ENCODE measurements around the gene PLAAT3.
"Not testable (repeated sequence)": the region's sequence is repeated elsewhere in the genome, so short reads cannot be mapped to it uniquely, and the experiment has no call there.

Gene PLAAT3

DNA sequence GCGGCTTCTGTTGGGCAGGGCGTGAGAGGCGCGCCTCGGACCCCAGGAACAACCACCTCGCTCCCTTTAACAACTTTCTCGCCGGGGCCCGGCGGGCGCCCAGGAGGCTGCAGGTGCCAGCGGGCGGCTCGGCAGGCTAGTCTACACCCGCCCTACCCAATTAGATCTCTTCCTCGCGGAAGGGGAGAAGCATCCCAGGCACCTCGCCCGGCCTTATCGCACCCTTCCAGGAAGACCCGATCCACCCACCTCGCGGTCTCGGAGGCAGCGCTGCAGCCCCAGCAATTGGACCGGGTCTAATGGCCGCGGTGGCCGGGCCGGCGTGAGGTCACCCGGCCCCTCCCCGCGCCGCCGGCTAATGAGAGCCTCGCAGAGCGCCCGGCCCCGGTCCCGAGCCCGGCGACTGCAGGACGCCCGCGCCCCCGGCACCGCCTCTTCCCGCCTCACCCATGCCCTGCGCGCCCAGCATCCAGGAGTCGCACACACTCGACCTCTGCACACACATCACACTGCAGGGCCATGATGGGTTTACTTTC is at the start of gene PLAAT3:
Gene PLAAT3, minus strand, starts transcription at position 298 of the 536 bp plus-strand sequence. CDS start 419 bp downstream, outside the sequence.
- DNase-seq, result no peak

DNA sequence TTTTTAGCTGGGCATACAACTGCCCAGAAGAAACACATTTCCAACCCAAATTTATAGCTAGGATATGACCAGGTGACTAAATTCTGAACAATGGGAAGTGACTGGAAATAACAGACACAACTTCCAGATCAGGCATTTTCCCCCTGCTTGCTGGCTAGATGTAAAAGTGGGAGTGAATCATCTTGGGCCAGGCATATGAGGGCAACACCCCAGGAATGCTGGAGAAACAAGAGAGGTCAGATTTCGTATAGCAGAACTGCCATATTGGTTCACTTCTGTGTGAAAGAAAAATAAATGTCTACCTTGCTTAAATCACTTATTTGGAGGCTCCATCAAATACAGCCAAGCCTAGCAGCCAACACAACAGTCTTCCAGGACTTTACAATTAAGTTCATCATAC is 49.6 kb upstream of the PLAAT3 start:
- DNase-seq, result no peak

DNA sequence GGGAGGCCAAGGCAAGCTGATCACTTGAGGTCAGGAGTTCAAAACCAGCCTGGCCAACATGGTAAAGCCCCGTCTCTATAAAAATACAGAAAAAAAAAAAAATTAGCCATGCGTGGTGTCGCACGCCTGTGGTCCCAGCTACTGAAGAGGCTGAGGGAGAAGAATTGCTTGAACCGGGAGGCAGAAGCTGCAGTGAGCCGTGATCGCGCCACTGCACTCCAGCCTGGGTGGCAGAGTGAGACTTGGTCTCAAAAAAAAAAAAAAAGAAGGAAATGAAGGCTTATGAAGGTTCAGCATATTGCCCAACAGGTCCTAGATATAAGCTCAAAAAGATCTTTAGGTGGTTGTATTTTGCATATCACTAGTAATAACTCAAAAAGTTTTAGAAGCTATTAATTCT is 46.7 kb upstream of the PLAAT3 start:
- DNase-seq, result no peak

DNA sequence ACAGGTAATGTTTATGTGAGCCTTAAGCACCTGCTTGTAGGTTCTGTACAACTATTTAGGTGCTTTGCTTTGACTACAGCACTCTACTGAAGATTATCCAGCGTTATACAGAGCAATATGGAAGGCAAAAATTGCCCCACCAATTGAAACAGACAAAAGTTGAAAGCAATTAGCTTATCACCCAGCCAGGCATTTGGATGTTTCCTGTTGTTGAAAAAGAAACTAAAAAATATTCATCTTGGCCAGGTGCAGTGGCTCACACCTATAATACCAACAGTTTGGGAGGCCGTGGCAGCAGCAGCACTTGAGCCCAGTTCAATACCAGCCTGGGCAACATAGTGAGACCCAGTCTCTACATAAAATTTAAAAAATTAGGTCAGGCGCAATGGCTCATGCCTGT is 38.4 kb upstream of the PLAAT3 start:
- no peak for DNase-seq

DNA sequence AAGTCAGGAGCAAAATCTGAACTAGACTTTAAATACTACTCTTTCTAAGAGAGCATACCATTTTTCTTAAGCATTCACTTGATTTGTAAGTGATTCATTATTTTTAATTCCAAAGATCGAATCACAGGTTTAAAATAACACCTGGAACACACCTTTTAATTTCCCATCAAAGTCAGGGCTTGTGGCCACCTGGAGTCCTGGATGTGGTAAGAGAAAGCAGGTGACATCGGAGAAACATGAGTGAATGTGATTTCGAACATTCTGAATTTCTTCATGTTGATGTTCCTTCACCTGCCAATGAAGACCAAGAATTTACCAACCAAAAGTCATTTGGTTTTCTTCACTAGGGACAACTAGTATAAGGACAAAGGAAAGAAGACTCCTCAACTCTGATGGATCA is 29.0 kb upstream of the PLAAT3 start:
- DNase-seq, result no peak

DNA sequence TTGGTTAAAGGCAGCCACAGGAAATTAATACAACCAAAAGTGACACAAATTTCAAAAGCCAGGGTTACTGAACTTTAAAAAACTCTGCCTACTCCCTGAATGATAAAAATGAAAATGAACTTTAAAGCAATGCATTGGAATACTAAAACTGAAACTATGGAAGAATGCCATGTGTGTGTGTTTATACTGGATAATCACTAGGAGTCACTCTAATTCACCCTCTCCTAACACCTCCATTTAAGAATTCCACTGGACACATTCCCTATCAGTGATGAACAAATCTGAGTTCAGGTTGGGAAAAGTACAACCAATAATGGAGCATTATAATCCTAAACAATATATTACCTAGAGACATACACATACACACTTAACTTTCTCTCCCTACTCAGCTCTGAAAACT is 27.5 kb upstream of the PLAAT3 start:
- no peak for DNase-seq

DNA sequence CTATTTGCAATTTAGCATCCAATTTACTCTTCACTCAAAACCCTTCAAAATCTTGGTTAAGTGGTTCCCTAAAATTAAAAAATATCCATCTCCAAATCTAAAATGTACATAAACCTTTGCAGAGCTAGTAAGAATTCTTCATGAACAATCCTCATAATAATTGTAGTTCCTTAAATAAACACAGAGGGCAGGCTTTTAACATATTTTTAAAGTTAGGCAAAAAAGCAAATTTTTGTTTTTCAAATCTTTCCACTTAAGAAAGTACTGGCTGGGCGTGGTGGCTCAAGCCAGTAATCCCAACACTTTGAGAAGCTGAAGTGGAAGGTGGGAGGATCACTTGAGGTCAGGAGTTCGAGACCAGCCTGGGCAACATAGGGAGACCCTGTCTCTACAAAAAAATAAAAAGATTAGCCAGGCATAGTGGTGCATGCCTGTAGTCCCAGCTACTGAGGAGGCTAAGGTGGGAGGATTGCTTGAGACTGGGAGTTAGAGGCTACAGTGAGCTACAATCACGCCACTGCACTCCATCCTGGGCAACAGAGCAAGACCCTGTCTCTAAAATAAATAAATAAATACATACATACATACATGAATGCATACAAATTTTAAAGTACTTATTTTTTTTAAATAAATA is 25.1 kb upstream of the PLAAT3 start:
- DNase-seq, result no peak

DNA sequence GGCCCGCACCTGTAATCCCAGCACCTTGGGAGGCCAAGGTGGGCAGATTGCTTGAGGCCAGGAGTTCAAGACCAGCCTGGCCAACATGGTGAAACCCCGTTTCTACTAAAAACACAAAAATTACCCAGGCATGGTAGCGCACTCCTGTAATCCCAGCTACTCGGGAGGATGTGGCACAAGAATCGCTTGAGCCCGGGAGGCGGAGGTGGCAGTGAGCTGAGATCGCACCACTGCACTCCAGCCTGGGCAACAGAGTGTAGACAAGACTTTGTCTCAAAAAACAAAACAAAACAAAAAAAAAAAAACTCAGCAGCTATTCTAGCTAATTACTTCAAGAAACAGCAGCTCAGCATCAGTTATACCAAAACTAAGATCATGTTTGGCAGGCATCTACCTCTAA is 24.2 kb upstream of the PLAAT3 start:
- not testable (repeated sequence) for DNase-seq

DNA sequence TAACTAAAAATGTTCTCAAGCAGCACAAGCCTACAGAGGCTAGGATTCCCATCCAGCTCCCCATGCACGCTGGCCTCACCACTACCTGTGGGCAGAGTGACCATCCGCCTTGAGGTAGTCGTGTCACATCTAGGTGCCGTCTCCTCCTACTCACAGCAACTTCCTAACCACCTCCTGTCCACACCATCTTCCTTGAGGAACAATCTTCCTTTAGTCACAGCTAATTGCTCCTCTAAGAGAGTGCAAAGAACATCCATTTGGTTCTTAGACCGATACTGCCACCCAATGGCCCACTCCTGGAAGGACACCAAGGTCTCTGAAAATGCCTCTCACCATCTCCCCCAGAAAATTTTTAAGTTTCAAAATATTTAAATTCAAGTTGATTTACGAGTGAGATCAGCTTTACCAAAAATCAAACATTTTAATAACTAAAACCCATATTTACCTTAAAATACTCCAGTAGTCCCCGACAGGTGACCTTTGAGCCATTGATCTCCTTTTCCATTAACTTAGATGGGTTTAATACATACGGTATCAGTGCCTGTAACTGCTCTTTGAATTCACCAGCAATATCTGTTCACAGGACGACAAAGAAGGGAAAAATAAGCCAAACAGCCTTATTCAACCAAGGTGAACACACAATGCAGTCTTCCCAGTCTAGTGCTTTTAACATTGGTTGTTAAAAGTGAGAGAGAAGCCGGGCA is 21.7 kb upstream of the PLAAT3 start:
- DNase-seq, result peak; percentile 56

DNA sequence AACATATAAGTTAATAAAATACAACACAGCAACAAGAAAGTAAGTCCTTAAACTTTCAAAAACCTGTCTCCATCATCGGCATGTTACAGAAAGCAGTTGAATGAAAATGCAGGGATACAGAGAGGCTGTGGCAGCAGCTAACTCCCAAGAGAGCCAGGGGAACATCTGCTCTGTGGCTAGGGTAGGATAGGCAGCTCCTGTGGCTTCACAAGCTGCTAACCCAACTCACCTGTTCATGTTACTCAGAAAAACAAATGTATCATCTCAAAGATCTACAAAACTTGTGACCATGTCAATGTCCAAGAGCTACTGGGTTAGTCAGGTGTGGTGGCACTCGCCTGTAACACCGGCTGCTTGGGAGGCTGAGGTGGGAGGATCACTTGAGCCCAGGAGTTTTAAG is 15.2 kb upstream of the PLAAT3 start:
- no peak for DNase-seq

DNA sequence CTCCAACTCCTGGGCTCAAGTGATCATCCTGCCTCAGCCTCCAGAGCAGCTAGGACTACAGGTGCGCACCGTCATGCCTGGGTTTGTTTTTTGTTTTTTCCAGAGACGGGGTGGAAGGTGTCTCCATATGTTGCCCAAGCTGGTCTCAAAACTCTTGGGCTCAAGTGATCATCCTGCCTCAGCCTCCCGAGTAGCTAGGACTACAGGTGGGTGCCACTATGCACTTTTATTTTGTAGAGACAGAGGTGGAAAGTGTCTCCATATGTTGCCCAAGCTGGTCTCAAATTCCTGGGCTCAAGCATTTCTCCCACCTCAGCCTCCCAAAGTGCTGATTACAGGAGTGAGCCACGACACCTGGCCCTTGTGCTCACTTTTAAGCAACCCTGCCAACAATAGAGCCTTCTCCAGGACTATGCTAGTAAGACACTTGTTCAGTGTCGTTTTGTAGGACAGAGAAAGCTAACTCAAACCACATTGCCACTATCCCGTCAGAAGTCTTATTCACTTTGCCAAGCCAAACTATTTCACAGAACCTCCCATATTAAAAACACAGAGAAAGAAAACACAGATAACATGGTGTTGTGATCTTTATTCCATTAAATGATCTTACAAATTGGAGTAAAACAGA is 9.4 kb upstream of the PLAAT3 start:
- no peak for DNase-seq

DNA sequence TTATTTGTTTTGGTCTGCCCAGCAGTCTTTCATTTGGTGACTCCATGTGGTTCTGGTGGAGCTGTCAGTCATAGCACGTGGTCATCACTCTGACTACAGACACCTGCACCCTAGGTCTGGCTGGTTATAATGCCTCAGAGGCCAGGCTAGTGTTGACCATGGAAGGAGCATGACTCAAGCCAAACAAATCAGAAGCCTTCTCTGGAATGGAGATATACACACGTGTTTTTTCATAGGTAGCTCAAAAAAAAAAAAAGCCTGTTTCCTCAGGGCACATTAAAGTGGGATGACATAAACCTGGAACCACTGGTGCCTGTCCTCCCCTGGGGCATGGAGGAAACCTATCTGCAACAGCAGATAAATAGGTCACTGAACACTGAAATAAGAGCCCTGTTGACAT is 8.1 kb upstream of the PLAAT3 start:
- DNase-seq, result no peak

DNA sequence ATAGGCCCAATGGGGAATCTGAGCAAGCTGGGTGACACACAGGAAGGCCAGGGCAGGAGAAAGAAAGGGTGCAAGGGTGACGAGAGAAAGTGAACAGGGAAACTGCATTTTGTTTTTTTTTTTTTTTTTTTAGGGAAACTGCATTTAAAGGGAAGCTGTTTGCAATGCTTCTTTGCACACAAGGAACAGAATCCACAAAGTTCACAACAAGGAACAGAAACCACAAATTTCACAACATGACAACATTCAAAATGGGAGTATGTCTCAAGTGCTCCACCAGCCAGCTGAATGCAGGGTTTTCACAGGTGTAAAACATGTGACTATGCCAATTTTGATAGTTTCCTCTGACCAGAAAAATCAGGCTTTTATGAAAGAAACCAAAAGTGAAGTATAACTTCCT is 6.8 kb upstream of the PLAAT3 start:
- no peak for DNase-seq

DNA sequence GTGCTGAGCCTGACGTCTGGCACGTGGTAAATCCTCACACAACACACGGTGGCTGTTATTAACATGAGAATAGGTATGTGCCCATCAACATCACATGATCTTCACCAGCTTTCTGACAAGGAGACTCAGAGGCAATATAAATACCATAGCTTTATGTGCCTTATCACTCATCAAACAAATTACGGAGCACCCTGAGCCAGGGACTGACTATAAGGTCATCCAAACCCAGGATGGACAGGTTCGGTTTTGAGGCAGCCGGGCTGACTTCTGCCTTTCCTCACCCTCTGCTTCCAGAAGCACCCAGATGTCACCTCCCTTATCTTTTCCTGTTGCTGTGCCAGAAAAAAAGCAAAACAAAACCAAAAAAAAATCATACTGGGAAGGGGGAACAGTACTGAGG is 5.7 kb upstream of the PLAAT3 start:
- DNase-seq, result no peak

DNA sequence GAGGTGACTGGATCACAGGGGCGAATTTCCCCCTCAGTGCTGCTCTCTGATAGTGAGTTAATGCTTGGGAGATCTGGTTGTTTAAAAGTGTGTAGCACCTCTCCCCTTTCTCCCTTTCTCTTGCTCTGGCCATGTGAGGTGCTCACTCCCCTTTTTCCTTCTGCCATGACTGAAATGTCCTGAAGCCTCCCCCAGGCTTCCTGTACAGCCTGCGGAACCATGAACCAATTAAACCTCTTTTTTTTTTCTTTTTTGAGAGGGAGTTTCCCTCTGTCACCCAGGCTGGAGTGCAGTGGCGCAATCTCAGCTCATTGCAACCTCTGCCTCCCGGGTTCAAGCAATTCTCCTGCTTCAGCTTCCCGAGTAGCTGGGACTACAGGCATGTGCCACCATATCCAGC is 3.5 kb upstream of the PLAAT3 start:
- DNase-seq, result not testable (repeated sequence)

DNA sequence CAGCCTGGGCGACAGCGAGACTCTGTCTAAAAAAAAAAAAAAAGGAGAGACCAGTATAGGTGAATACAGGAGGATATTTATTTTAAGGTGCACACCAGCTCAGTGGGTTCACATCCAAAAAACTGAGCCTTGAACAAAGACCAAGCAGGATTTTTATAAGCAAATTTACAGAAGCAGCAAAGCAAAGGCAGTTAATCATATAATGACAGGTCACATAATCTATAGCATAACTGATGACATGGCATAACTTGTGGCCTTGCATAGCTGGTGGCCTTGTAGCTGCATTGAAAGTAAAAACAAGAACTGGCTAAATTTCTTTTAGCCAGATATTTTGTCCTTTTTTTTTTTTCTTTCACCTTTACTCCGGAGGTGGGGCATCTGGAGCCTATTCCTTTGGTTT is 2.7 kb upstream of the PLAAT3 start:
- DNase-seq, result no peak

DNA sequence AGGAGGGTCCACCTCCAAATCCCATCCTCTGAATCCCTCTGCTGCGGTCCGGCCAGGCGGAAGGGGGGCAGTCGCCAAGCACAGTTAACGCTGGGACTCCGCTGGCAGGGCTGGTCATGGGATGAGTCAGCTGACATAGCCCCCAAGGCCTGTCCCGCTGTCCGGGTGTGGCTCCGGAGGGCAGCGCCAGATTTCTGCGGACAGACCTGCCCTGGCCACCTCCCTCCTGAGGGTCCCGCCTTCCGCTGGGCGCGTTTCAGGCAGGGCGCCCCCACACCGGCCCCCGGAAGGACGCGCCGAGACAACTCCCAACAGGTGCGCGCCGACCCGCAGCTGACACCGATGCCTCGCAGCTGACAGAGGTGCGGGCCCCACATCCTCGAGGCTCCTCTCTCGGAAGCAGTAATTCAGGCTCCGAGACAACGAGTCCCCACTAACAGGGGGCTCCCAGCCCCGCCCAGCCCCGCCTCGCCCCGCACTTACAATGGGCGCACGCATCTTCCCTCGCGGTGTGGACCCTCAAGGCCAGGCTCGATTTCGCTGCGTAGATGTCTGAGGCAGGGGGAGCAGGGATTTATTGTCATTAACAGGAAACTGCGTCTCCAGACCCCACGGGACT is 607 bp downstream of the PLAAT3 start:
- DNase-seq, result peak; percentile 14

DNA sequence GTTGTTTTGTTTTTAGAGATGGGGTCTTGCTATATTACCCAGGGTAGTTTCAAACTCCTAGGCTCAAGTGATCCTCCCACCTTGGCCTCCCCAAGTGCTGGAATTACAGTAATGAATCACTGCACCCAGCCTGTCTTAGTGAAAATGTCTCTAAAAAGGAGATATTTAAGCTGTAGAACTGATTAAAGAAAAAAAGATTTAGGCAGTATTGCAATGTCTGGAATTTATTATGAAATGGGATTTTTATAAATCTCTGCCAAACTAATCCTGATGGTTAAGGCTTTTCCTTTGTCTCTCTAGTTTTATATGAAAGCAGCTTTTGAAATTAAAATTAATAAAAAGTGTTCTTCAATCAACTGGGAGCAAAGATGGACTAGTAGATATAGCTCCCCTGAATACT is 2.1 kb downstream of the PLAAT3 start:
- no peak for DNase-seq

DNA sequence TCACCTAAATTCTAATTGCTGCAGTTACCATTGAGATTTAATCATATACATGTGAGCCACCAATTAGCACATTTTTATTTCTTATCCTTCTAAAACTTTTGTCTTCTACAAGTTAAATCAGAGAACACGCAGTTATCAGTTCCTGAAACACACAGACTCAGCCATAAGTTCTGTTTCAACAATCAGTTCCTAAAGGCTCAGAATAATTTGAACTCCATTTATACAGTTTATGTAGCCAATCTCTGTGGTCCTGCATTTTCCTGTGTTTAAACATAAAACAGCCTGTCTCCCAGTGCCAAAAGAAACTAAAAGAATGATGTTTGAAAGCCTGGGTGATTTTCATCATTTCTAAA is 2.9 kb downstream of the PLAAT3 start:
- DNase-seq, result no peak

DNA sequence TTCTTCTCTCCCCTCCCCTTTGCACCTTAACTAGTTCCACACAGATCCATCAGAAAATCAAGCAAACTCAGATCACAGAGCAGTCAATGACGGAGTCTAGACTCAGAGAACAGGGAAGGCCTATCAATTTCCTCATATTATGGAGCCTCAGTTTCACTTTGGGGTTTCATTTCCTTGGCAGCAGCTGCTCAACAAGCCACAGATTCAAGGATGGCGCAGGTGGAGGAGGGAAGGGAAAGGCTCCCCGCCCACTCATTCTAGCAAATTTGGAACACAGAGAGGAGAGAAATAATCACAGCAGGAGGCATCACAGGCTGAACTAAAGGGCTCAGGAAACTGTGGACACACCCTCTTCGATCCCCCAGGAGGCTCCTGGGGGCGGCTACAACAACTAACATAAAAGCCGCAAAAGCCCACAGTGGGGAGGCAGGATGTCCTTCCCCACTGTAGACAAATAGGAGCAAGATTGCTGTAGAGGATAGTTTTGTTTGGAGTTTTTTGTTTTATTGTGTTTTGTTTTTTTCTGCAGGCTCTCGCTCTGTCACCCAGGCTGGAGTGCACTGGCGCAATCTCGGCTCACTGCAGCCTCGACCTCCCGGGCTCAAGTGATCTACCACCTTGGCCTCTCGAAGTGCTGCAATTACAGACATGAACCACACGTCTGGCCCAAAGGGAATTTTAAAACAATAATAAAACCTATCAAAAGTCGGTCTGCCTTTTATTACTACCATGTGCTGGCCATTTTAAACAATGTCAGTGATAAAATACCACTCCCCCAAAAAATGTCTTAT is 3.4 kb downstream of the PLAAT3 start:
- DNase-seq, result no peak

DNA sequence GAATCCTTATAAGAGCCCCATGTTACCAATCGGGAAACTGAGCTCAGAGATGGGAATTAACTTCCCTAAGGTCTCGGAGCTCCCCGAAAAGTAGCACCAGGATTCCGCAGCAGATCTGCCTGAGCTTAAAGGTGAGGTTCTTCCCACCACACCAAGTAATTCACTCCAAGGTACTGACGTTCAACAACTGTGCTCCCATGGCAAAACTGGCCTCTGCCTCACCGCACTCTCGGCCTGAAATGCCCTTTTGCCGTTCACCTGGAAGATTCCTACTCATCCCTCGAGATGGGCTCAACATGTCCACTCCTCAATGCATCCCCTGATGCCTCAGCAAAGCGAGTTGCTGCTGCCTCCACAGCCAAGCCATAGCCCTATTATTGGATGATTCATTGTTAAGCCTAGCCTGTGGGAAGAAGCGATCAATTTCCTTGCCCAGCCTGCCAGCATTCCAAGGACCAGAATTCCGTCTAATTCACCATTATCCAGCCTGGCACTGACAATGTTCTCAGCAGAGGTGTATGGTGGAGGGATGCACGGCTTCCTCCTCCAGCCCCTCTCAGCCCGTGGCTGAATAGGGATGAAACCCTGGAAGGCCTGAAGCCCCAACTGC is 4.2 kb downstream of the PLAAT3 start:
- no peak for DNase-seq

DNA sequence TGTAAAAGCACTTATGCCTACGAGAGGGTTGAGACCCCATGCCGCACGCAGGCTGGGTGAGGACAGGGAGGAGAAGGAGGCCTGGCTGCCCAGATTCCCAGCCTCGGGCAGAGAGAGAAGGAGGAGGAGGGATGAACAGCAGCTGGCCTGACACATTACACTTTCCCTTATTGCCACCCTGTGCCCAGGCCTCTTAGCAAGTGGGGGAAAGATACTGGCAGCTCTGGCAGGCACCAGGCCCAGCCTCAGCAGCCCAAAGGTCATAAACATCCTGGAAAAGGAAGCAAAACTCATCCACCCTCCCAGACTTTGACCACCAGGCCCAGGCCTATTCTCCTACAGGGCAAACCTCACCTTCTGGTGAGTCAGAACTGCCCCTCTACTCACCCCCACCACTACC is 4.7 kb downstream of the PLAAT3 start:
- DNase-seq, result no peak
